ENCODE results near the gene SNX22. TPM values are rescaled to one million over a fixed set of nuclear protein-coding genes. Genes with fewer than 3 reads are reported as not detected.
A peak's percentile ranks its signal among the peaks of the same experiment; 100 is the strongest.

The SNX22 gene
- total RNA-seq, 3 donors from 2014 or later = 0.48 to 1.5 (median 0.98) TPM

GRCh38 chr15:64148168-64148567 is 3.4 kb upstream of the SNX22 start:
- H3K36me3 ChIP-seq = no peaks in the 10 kb centered on the region
- no peak for TF ChIP-seq POLR2A (IDR thresholded peaks at IDR 0.05)
- TF ChIP-seq CTCF (IDR thresholded peaks at IDR 0.05) = no peak
- TF ChIP-seq POLR2AphosphoS5 (IDR thresholded peaks at IDR 0.05) = no peak
- no peak for DNase-seq (ENCODE audit: low spot score in 2 of 2)
- H3K4me1 ChIP-seq = peaks cover 0 to 5% of the 10 kb centered on the region in 2 donors
- intact Hi-C loops (cut with DNase I; ENCODE audit: low total_unique reads) = no loop called here
- H3K4me3 ChIP-seq = no peak overlapping the region
- H3K27me3 ChIP-seq = peaks cover 0 to 4% of the 10 kb centered on the region in 2 donors
- no peak overlapping the region for H3K27ac ChIP-seq
- H3K9me3 ChIP-seq = no peaks in the 10 kb centered on the region

DNA sequence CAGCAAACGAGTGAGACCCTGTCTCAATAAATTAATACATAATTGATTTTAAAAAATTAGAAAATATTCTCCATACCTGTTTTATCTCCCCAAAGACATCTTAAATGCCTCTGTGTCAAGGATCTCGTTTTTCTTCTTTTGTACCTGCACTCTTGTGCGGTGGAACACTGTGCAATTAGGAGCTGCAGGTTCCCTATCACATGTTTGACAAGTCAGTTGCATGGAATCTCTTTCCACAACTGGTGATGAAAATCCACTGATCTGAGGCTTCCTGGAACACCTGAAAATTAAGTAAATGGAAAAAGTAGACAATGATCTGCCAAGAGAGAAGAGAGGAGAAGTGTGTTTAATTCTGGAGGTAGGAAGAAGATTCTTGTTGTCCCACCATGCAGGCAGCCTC is 3.0 kb upstream of the SNX22 start:
- no peaks in the 10 kb centered on the region for H3K9me3 ChIP-seq
- intact Hi-C loops (cut with DNase I; ENCODE audit: low total_unique reads) = no loop called here
- no peak for DNase-seq (ENCODE audit: low spot score in 2 of 2)

DNA sequence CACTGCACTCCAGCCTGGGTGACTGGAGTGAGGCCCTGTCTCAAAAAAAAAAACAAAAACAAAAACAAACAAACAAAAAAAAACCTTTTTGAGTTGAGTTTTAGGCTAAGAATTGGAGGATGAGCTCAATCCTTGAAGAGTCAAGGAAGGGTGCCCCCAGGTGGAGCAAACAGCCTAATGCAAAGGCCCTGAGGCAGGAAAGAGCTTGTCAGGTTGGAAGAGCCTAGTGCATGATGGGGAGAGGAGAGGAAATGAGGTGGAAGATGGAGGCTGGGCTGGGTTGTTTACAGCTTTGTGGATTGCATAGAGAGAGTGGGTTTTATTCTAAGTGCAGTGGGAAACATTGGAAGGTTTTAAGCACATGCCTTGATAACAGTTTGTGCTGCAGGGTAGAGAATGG is 2.1 kb upstream of the SNX22 start:
- no peak for TF ChIP-seq POLR2A (IDR thresholded peaks at IDR 0.05)
- no peak for TF ChIP-seq CTCF (IDR thresholded peaks at IDR 0.05)
- TF ChIP-seq POLR2AphosphoS5 (IDR thresholded peaks at IDR 0.05) = no peak
- no peaks in the 10 kb centered on the region for H3K36me3 ChIP-seq
- DNase-seq (ENCODE audit: low spot score in 2 of 2) = no peak
- no peak overlapping the region for H3K4me3 ChIP-seq
- H3K9me3 ChIP-seq = no peaks in the 10 kb centered on the region
- peaks cover 0 to 5% of the 10 kb centered on the region in 2 donors for H3K4me1 ChIP-seq
- H3K27me3 ChIP-seq = peaks cover 0 to 4% of the 10 kb centered on the region in 2 donors
- intact Hi-C loops (cut with DNase I; ENCODE audit: low total_unique reads) = no loop called here
- no peak overlapping the region for H3K27ac ChIP-seq

More for the DNA sequence above, 3.0 kb upstream of the SNX22 start:
- Histone ChIP-seq H3K27ac (no peak overlapping the region), H3K36me3 (no peaks in the 10 kb centered on the region), H3K27me3 (peaks cover 0 to 4% of the 10 kb centered on the region in 2 donors), H3K4me1 (peaks cover 0 to 5% of the 10 kb centered on the region in 2 donors), H3K4me3 (no peak overlapping the region)
- TF ChIP-seq POLR2A (IDR thresholded peaks at IDR 0.05) = no peak
- no peak for TF ChIP-seq CTCF (IDR thresholded peaks at IDR 0.05)
- TF ChIP-seq POLR2AphosphoS5 (IDR thresholded peaks at IDR 0.05) = no peak

GRCh38 chr15:64149893-64150578 is 1.5 kb upstream of the SNX22 start:
- intact Hi-C loops (cut with DNase I; ENCODE audit: low total_unique reads) = no loop called here
- peaks cover 0 to 4% of the 10 kb centered on the region in 2 donors for H3K27me3 ChIP-seq
- peaks cover 0 to 5% of the 10 kb centered on the region in 2 donors for H3K4me1 ChIP-seq
- H3K27ac ChIP-seq = no peak overlapping the region
- H3K36me3 ChIP-seq = no peaks in the 10 kb centered on the region
- no peak overlapping the region for H3K4me3 ChIP-seq
- no peak for TF ChIP-seq POLR2A (IDR thresholded peaks at IDR 0.05)
- TF ChIP-seq POLR2AphosphoS5 (IDR thresholded peaks at IDR 0.05) = no peak
- TF ChIP-seq CTCF (IDR thresholded peaks at IDR 0.05) = no peak
- DNase-seq (ENCODE audit: low spot score in 2 of 2) = no peak
- H3K9me3 ChIP-seq = no peaks in the 10 kb centered on the region

DNA sequence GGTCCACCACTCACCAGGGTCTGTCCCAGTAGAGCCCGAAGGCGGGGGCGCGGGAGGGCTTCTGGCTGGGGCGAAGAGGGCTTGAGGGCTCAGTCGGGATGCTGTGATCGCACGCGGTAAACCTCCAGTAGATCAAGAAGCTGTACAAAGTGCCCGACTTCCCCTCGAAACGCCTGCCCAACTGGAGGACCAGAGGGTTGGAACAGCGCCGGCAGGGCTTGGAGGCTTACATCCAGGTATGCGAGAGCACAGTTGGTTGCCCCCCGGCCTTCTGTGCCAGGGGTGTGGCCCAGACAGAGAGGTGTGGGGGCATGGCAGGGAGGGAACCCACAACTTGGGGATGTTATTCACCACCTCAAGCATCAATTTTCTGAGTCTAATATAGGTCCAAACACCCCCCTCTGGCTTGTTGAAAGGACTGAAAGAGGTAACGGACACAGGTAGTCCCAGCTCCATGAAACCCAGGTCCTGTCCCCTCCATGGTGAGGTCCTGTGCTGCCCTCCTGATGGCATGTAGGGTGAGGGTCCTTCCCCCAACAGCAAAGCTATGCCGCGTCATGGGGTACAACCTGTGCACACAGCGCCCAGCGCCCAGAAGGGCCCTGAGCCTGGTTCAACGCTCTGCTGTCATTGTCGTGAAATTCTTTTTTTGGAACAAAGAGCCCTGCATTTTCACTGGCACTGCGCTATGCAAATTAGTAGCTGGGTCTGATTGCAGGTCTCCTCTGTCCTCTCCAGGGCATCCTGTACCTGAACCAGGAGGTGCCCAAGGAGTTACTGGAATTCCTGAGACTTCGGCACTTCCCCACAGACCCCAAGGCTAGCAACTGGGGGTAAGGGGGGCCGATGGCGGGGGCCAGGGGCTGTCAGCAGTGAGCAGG is 1.2 kb downstream of the SNX22 start:
- intact Hi-C loops (cut with DNase I; ENCODE audit: low total_unique reads) = no loop called here
- peaks cover 0 to 4% of the 10 kb centered on the region in 2 donors for H3K27me3 ChIP-seq
- H3K36me3 ChIP-seq = peaks cover 8% of the 10 kb centered on the region
- peak overlapping the region; percentile 29 to 63 (median 59) for H3K4me3 ChIP-seq
- H3K9me3 ChIP-seq = no peaks in the 10 kb centered on the region
- no peak overlapping the region for H3K27ac ChIP-seq
- DNase-seq (ENCODE audit: low spot score in 2 of 2) = no peak
- TF ChIP-seq POLR2AphosphoS5 (IDR thresholded peaks at IDR 0.05) (no peak), CTCF (IDR thresholded peaks at IDR 0.05) (no peak), POLR2A (IDR thresholded peaks at IDR 0.05) (no peak)
- H3K4me1 ChIP-seq = peaks cover 0 to 5% of the 10 kb centered on the region in 2 donors

All from breast epithelium (tissue), 4 donors.